ENCODE results near the gene FGF4.

GRCh38 chr11:69791276-69792180 is 16.4 kb upstream of the FGF4 start:
- TF ChIP-seq CTCF (IDR thresholded peaks at IDR 0.05) (no peak), POLR2AphosphoS5 (IDR thresholded peaks at IDR 0.05) (no peak), POLR2A (IDR thresholded peaks at IDR 0.05) (no peak), EP300 (IDR thresholded peaks at IDR 0.05) (no peak)

All from upper lobe of left lung (tissue), 4 donors.